Panc1 (cell line): ENCODE measurements around the gene EXOC3L1.

Experiments used
- CTCF ChIP-seq: fragments of 450-650 bp; IDR thresholded peaks from 2 replicates; pipeline ENCODE4 v1.5.1; 2017; ENCODE audit warnings: mild to moderate bottlenecking
- POLR2AphosphoS5 ChIP-seq: IDR thresholded peaks from 2 replicates; pipeline ENCODE4 v1.6.1; 2012; ENCODE audit warnings: mild to moderate bottlenecking, low read depth, low read length, moderate library complexity
- TCF7L2 ChIP-seq: IDR thresholded peaks from 2 replicates; pipeline ENCODE4 v1.6.1; 2011; ENCODE audit warnings: mild to moderate bottlenecking, low read depth, low read length, inconsistent platforms

- TF ChIP-seq CTCF (no peak), TCF7L2 (no peak), POLR2AphosphoS5 (no peak)
These were observed 40.2 kb upstream of the EXOC3L1 start for GRCh38 chr16:67229906-67230808.
